ENCODE data around the gene RCVRN. TPM values are rescaled to one million over a fixed set of nuclear protein-coding genes. Genes with fewer than 3 reads are reported as not detected.

RCVRN gene
- total and polyA plus RNA-seq, 2 of the 4 experiments (the other 2 are of a cell fraction): not detected

- intact Hi-C loops (cut with micrococcal nuclease): no loop called here
- no peak for TF ChIP-seq RFX5 (IDR thresholded peaks at IDR 0.05; ENCODE audit: low read depth, low read length)
- no peak for TF ChIP-seq MXI1 (IDR thresholded peaks at IDR 0.05; ENCODE audit: borderline replicate concordance, low read depth, low read length)
- no peak for TF ChIP-seq SMC3 (IDR thresholded peaks at IDR 0.05; ENCODE audit: low read depth, low read length)
- TF ChIP-seq MAFK (IDR thresholded peaks at IDR 0.05; ENCODE audit: low read depth, low read length): no peak
- TF ChIP-seq FOS (IDR thresholded peaks at IDR 0.05; ENCODE audit: low read depth, low read length): no peak
- no peak for TF ChIP-seq CEBPB (IDR thresholded peaks at IDR 0.05; ENCODE audit: low read depth, low read length)
- no peak for TF ChIP-seq RAD21 (IDR thresholded peaks at IDR 0.05; ENCODE audit: low read length)
- no peak for TF ChIP-seq CTCF (conservative IDR thresholded peaks at IDR 0.05; ENCODE audit: low read depth, low read length)
- no peak for TF ChIP-seq POLR2A (IDR thresholded peaks at IDR 0.05; ENCODE audit: low read depth, low read length)
These were observed 50.8 kb downstream of the RCVRN start for GRCh38 chr17:9854255-9854654.

More at GRCh38 chr17:9854255-9854654, 50.8 kb downstream of the RCVRN start:
- H3K9me1 ChIP-seq (ENCODE audit: insufficient read depth, low read length): no peaks in the 10 kb centered on the region
- peaks cover 2% of the 10 kb centered on the region for H3K9me3 ChIP-seq (ENCODE audit: control insufficient read depth, insufficient read depth, low read length)
- no peak overlapping the region for H3K18ac ChIP-seq (ENCODE audit: low read depth, low read length)
- H3K9ac ChIP-seq (ENCODE audit: low read depth, low read length): no peak overlapping the region
- H3K27me3 ChIP-seq (ENCODE audit: control insufficient read depth, insufficient read depth, low read length): no peaks in the 10 kb centered on the region
- ATAC-seq (ENCODE audit: low read depth) (no peak), DNase-seq (no peak)
- no peak overlapping the region for H2BK20ac ChIP-seq (ENCODE audit: low read depth, low read length)
- H4K20me1 ChIP-seq (ENCODE audit: insufficient read depth, low read length): no peaks in the 10 kb centered on the region
- H3K4me2 ChIP-seq (ENCODE audit: low read depth, low read length): no peak overlapping the region
- WGBS, 2 experiments (ENCODE audit: extremely low coverage in 2 of 2, insufficient read length in 1 of 2): no CpG with 5 or more reads among the region's 5 CpGs
- no peak overlapping the region for H3K56ac ChIP-seq (ENCODE audit: extremely low read depth, insufficient read depth, low read length)
- H2BK5ac ChIP-seq (ENCODE audit: low read depth, low read length, poor library complexity, severe bottlenecking): no peak overlapping the region
- in situ Hi-C loops (cut with MboI; ENCODE audit: low sequenced_read_pairs): no loop called here
- no peak overlapping the region for H2AK9ac ChIP-seq (replicated peaks; ENCODE audit: low read depth, low read length, poor library complexity)
- no peaks in the 10 kb centered on the region for H3K79me1 ChIP-seq (ENCODE audit: low read depth in 1 of 2, low read length in 2 of 2)
- dilution Hi-C loops (cut with HindIII; ENCODE audit: low sequenced_read_pairs, unreplicated experiment): no loop called here
- no peak overlapping the region for H3K4me3 ChIP-seq (ENCODE audit: insufficient read depth, low read depth, low read length)
- H3K23ac ChIP-seq (ENCODE audit: low read depth, low read length): no peak overlapping the region
- BruUV-seq (replicated peaks): no TSS peak
- ChIA-PET POLR2A (ENCODE audit: unreplicated experiment) (no interaction called here), CTCF (no interaction called here)
- H2BK15ac ChIP-seq (ENCODE audit: low read depth, low read length): no peak overlapping the region
- H3K4me1 ChIP-seq (ENCODE audit: control insufficient read depth, insufficient read depth, low read length): no peaks in the 10 kb centered on the region
- no peak overlapping the region for H4K5ac ChIP-seq (ENCODE audit: low read depth, low read length)
- H3K36me3 ChIP-seq (ENCODE audit: control insufficient read depth, insufficient read depth, low read length): no peaks in the 10 kb centered on the region
- H2AFZ ChIP-seq (replicated peaks; ENCODE audit: low read length, poor library complexity): no peak overlapping the region
- H4K8ac ChIP-seq (ENCODE audit: low read depth in 2 of 2, low read length in 2 of 2): no peak overlapping the region
- H3K27ac ChIP-seq (ENCODE audit: insufficient read depth, low read length): no peak overlapping the region
- no peak overlapping the region for H3K14ac ChIP-seq (replicated peaks; ENCODE audit: low read depth, low read length)
- no peak overlapping the region for H4K91ac ChIP-seq (ENCODE audit: insufficient read depth, low read depth, low read length)
- no peak overlapping the region for H2AK5ac ChIP-seq (ENCODE audit: low read depth, low read length)
- no peak overlapping the region for H2BK120ac ChIP-seq (ENCODE audit: low read depth, low read length)
- H3K4ac ChIP-seq (ENCODE audit: low read depth, low read length): no peak overlapping the region

All from IMR-90 (cell line).